ENCODE measurements around the gene DRD1.
"Not testable (repeated sequence)": the region's sequence is repeated elsewhere in the genome, so short reads cannot be mapped to it uniquely, and the experiment has no call there.

DNA sequence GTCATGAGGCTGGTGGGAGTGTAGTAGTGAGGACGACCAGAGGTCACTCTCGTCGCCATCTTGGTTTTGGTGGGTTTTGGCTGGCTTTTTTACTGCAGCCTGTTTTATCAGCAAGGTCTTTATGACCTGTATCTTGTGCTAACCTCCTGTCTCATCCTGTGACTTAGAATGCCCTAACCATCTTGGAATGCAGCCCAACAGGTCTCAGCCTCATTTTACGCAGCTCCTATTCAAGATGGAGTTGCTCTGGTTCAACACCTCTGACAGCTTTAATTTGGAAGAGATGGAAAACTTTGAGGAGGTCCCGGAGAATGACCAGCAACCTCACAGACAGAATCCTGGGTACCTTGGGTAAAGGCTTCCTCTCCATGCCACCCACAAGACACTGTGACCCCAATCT lies 10.4 kb upstream of the DRD1 start:
- TF ChIP-seq, protein P1, sequence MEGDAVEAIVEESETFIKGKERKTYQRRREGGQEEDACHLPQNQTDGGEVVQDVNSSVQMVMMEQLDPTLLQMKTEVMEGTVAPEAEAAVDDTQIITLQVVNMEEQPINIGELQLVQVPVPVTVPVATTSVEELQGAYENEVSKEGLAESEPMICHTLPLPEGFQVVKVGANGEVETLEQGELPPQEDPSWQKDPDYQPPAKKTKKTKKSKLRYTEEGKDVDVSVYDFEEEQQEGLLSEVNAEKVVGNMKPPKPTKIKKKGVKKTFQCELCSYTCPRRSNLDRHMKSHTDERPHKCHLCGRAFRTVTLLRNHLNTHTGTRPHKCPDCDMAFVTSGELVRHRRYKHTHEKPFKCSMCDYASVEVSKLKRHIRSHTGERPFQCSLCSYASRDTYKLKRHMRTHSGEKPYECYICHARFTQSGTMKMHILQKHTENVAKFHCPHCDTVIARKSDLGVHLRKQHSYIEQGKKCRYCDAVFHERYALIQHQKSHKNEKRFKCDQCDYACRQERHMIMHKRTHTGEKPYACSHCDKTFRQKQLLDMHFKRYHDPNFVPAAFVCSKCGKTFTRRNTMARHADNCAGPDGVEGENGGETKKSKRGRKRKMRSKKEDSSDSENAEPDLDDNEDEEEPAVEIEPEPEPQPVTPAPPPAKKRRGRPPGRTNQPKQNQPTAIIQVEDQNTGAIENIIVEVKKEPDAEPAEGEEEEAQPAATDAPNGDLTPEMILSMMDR (conservative IDR thresholded peaks at IDR 0.05; ENCODE audit: low read depth in 2 of 2), result not testable (repeated sequence)
- not testable (repeated sequence) for TF ChIP-seq JUNB (IDR thresholded peaks at IDR 0.05; ENCODE audit: unreplicated experiment); EZH2 (IDR thresholded peaks at IDR 0.05; ENCODE audit: low read depth, unreplicated experiment); POLR2AphosphoS5 (IDR thresholded peaks at IDR 0.05; ENCODE audit: low read depth)
